CD14-positive monocyte (primary cell): Measurements from ENCODE around the gene WIPI1. TPM values are rescaled to one million over a fixed set of nuclear protein-coding genes. Genes with fewer than 3 reads are reported as not detected.

Source experiments
- DNase-seq, 3 donors: peaks; one replicate each; pipeline ENCODE4 v3.0.0-alpha.2; 2011 to 2022
- H2AFZ ChIP-seq: 2 replicates; pipeline ENCODE4 v1.6.0; 2012; ENCODE audit warnings: mild to moderate bottlenecking, low read depth, low read length, inconsistent platforms; ENCODE audit not compliant: insufficient read depth, poor library complexity, severe bottlenecking
- H3K27ac ChIP-seq, 2 donors: 1 replicate in 1 of 2; 2 replicates in 1 of 2; pipeline ENCODE4 v1.5.1; 2012 to 2013; ENCODE audit warnings: low read length in 2 of 2, control low read depth in 1 of 2, inconsistent platforms in 1 of 2, low read depth in 1 of 2, mild to moderate bottlenecking in 1 of 2
- H3K27me3 ChIP-seq, 2 donors: one replicate each; pipeline versions ENCODE4 v1.6.0 to v1.6.1; 2011 to 2013; ENCODE audit warnings: low read length in 2 of 2; ENCODE audit not compliant: control insufficient read depth in 2 of 2, insufficient read depth in 2 of 2
- H3K36me3 ChIP-seq, 2 donors: replicated peaks in 1 of 2; 1 replicate in 1 of 2; 2 replicates in 1 of 2; pipeline versions ENCODE4 v1.5.1 to v1.6.1; 2012 to 2013; ENCODE audit warnings: low read length in 2 of 2, control low read depth in 1 of 2, inconsistent platforms in 1 of 2, mild to moderate bottlenecking in 1 of 2; ENCODE audit not compliant: insufficient read depth in 2 of 2, control insufficient read depth in 1 of 2
- H3K4me1 ChIP-seq, 2 donors: 1 replicate in 1 of 2; 2 replicates in 1 of 2; pipeline versions ENCODE4 v1.5.1 to v1.6.1; 2012 to 2013; ENCODE audit warnings: low read length in 2 of 2, control low read depth in 1 of 2, inconsistent platforms in 1 of 2, mild to moderate bottlenecking in 1 of 2, moderate library complexity in 1 of 2; ENCODE audit not compliant: insufficient read depth in 2 of 2, control insufficient read depth in 1 of 2
- H3K4me2 ChIP-seq: replicated peaks from 2 replicates; pipeline ENCODE3; 2012; ENCODE audit warnings: low read length, moderate library complexity, mild to moderate bottlenecking; ENCODE audit not compliant: poor library complexity, severe bottlenecking; ENCODE audit errors: extremely low read depth
- H3K4me3 ChIP-seq, 3 experiments: fragments of 200-600 bp in 1 of 3; sonication (generic) in 1 of 3; replicated peaks in 1 of 3; 1 replicate in 2 of 3; 2 replicates in 1 of 3; pipeline ENCODE4 v1.5.1; 2011 to 2013; ENCODE audit warnings: low read length in 3 of 3, mild to moderate bottlenecking in 3 of 3, control low read depth in 2 of 3, low read depth in 2 of 3, inconsistent platforms in 1 of 3, moderate library complexity in 1 of 3
- H3K79me2 ChIP-seq: 2 replicates; pipeline ENCODE4 v1.6.0; 2012; ENCODE audit warnings: mild to moderate bottlenecking, control low read depth, inconsistent platforms, low read length, moderate library complexity; ENCODE audit not compliant: insufficient read depth
- H3K9ac ChIP-seq: 2 replicates; pipeline ENCODE4 v1.6.0; 2017; ENCODE audit warnings: low read length, mild to moderate bottlenecking; ENCODE audit not compliant: insufficient read depth, poor library complexity, severe bottlenecking
- H3K9me3 ChIP-seq, 2 donors: replicated peaks in 1 of 2; 1 replicate in 1 of 2; 2 replicates in 1 of 2; pipeline versions ENCODE4 v1.5.1 to v1.6.1; 2012 to 2013; ENCODE audit warnings: low read length in 2 of 2, control low read depth in 1 of 2; ENCODE audit not compliant: control insufficient read depth in 1 of 2, insufficient read depth in 1 of 2
- H4K20me1 ChIP-seq: 2 replicates; pipeline ENCODE4 v1.6.0; 2012; ENCODE audit warnings: mild to moderate bottlenecking, low read length, control low read depth, moderate library complexity; ENCODE audit not compliant: insufficient read depth
- H3K27ac Mint-ChIP-seq, 7 donors: one replicate each; pipeline ENCODE4 v1.8.0; 2020; ENCODE audit warnings: mild to moderate bottlenecking in 7 of 7, mixed read lengths in 7 of 7, moderate library complexity in 6 of 7, inconsistent platforms in 2 of 7
- H3K27me3 Mint-ChIP-seq, 3 donors: one replicate each; pipeline ENCODE4 v1.8.0; 2021 to 2022; ENCODE audit warnings: low read depth in 3 of 3, mild to moderate bottlenecking in 3 of 3, mixed read lengths in 3 of 3, moderate library complexity in 3 of 3, inconsistent platforms in 1 of 3
- H3K36me3 Mint-ChIP-seq, 2 donors: one replicate each; pipeline ENCODE4 v1.8.0; 2020; ENCODE audit warnings: mixed read lengths in 2 of 2, inconsistent platforms in 1 of 2, mild to moderate bottlenecking in 1 of 2
- H3K4me1 Mint-ChIP-seq: one replicate; pipeline ENCODE4 v1.8.0; 2020; ENCODE audit warnings: mild to moderate bottlenecking, mixed read lengths
- H3K4me3 Mint-ChIP-seq, 2 donors: one replicate each; pipeline ENCODE4 v1.8.0; 2020; ENCODE audit warnings: mild to moderate bottlenecking in 2 of 2, mixed read lengths in 2 of 2, moderate library complexity in 1 of 2
- H3K9me3 Mint-ChIP-seq, 7 donors: one replicate each; pipeline ENCODE4 v1.8.0; 2020 to 2022; ENCODE audit warnings: mixed read lengths in 7 of 7, mild to moderate bottlenecking in 6 of 7, moderate library complexity in 6 of 7, inconsistent platforms in 2 of 7
- CTCF ChIP-seq: fragments of 200-600 bp; IDR thresholded peaks from one replicate; pipeline ENCODE4 v1.8.0; 2022; ENCODE audit warnings: antibody characterized with exemption, mild to moderate bottlenecking
- WGBS: methylation state at CpG from one replicate; pipeline ENCODE4 v1.1.5; 2013; ENCODE audit warnings: missing lambda C conversion rate; ENCODE audit not compliant: insufficient coverage; 5-methylcytosine and 5-hydroxymethylcytosine counted together
- intact Hi-C, 2 donors: fragments of 100-400 bp; cut with micrococcal nuclease; formaldehyde crosslinking; loops; one replicate each; pipeline versions ENCODE4 v1.15.0 to v1.15.1; 2023
- polyA plus RNA-seq, 3 donors: library from polyadenylated mRNA; depleted of rRNA in 1 of 3; unstranded in 2 of 3; stranded (reverse) in 1 of 3; fragments of 300-500 nt in 2 of 3; fragments of >200 nt in 1 of 3; fragmentation: Illumina TruSeq in 2 of 3; gene quantifications; 1 replicate in 2 of 3; 2 replicates in 1 of 3; pipeline ENCODE4 v1.2.3, GENCODE V29; 2012 to 2021

The WIPI1 gene
- polyA plus RNA-seq, 3 donors = 19.9 to 31.9 (median 22.1) TPM

- H3K4me2 ChIP-seq = peak overlapping the region; percentile 10
- H3K36me3 Mint-ChIP-seq = peaks cover 30 to 42% of the 10 kb centered on the region in 2 donors
- peaks cover 8 to 13% (median 10%) of the 10 kb centered on the region in 7 donors for H3K9me3 Mint-ChIP-seq
- no peaks in the 10 kb centered on the region for H4K20me1 ChIP-seq
- peaks cover 7 to 9% of the 10 kb centered on the region in 2 donors for H3K9me3 ChIP-seq
- H2AFZ ChIP-seq = peak overlapping the region; percentile 25
- 19% methylated on average over 4 of the region's 11 CpGs for WGBS
- H3K4me1 Mint-ChIP-seq = peaks cover 25% of the 10 kb centered on the region
- H3K4me3 ChIP-seq = no peak overlapping the region
- H3K27me3 ChIP-seq = no peaks in the 10 kb centered on the region
- no peak overlapping the region for H3K9ac ChIP-seq
- H3K79me2 ChIP-seq = no peaks in the 10 kb centered on the region
- intact Hi-C loops = loop anchor here (5.0 to 10.0 kb wide), 3 partner anchors 33 to 137 kb away; no protein-coding TSS in a partner anchor
- H3K27ac Mint-ChIP-seq = peak overlapping the region in 6 of 7 donors; percentile 2 to 82 (median 32)
- peak; percentile 78 to 87 (median 82) for DNase-seq
- peaks cover 0 to 2% (median 0%) of the 10 kb centered on the region in 3 donors for H3K27me3 Mint-ChIP-seq
- no peak overlapping the region for H3K27ac ChIP-seq
- H3K4me3 Mint-ChIP-seq = no peak overlapping the region
- peak; percentile 91 for TF ChIP-seq CTCF
- peaks cover 11 to 28% of the 10 kb centered on the region in 2 donors for H3K36me3 ChIP-seq
- H3K4me1 ChIP-seq = peaks cover 10 to 20% of the 10 kb centered on the region in 2 donors
These were observed 58.3 kb downstream of the WIPI1 start for GRCh38 chr17:68398691-68399637.

GRCh38 chr17:68397108-68397536, 60.2 kb downstream of the WIPI1 start:
- no peak overlapping the region for H3K27ac ChIP-seq
- Mint-ChIP-seq H3K36me3 (peaks cover 32 to 41% of the 10 kb centered on the region in 2 donors), H3K4me3 (no peak overlapping the region), H3K9me3 (peaks cover 6 to 11% (median 8%) of the 10 kb centered on the region in 7 donors), H3K4me1 (peaks cover 25% of the 10 kb centered on the region), H3K27me3 (peaks cover 0 to 3% (median 0%) of the 10 kb centered on the region in 3 donors), H3K27ac (peak overlapping the region in 3 of 7 donors; percentile 16 to 51 (median 26))
- no peaks in the 10 kb centered on the region for H4K20me1 ChIP-seq
- no peak overlapping the region for H2AFZ ChIP-seq
- no peak overlapping the region for H3K4me2 ChIP-seq
- no peak for TF ChIP-seq CTCF
- no peaks in the 10 kb centered on the region for H3K79me2 ChIP-seq
- no peaks in the 10 kb centered on the region for H3K27me3 ChIP-seq
- H3K4me1 ChIP-seq = peaks cover 10 to 20% of the 10 kb centered on the region in 2 donors
- DNase-seq = no peak
- H3K9ac ChIP-seq = no peak overlapping the region
- intact Hi-C loops = loop anchor here (5.0 to 10.0 kb wide), 3 partner anchors 35 to 135 kb away; no protein-coding TSS in a partner anchor
- 52% methylated on average over 4 of the region's 7 CpGs for WGBS
- H3K36me3 ChIP-seq = peaks cover 11 to 28% of the 10 kb centered on the region in 2 donors
- H3K9me3 ChIP-seq = peaks cover 7 to 9% of the 10 kb centered on the region in 2 donors
- H3K4me3 ChIP-seq = no peak overlapping the region
